Activated CD8-positive, alpha-beta T cell treated with anti-CD3 and anti-CD28 coated beads, Interleukin-2, amount 10 ng/mL, durations not matched to agents 7 days and 5 days (primary cell): ENCODE measurements around the gene SRRT. TPM values are rescaled to one million over a fixed set of nuclear protein-coding genes. Genes with fewer than 3 reads are reported as not detected.
"Not testable (repeated sequence)": the region's sequence is repeated elsewhere in the genome, so short reads cannot be mapped to it uniquely, and the experiment has no call there.

Experiments
- ATAC-seq: fragments of 150-1000 bp; cut with Tn5 transposase; one replicate; pipeline ENCODE4 v1.10.0; 2021; ENCODE audit warnings: moderate library complexity
- CTCF ChIA-PET: fragments of 350-600 bp; sonication (Branson Sonifier 250); formaldehyde crosslinking; loops from one replicate; lab custom pipeline; 2021; ENCODE audit warnings: antibody characterized with exemption; lab: Charles Lee
- POLR2A ChIA-PET: fragments of 350-600 bp; sonication (Branson Sonifier 250); formaldehyde crosslinking; loops from one replicate; lab custom pipeline; 2021; ENCODE audit warnings: antibody characterized with exemption; lab: Charles Lee
- DNase-seq: peaks from one replicate; pipeline ENCODE4 v3.0.0-alpha.2; 2020
- H3K27ac Mint-ChIP-seq: one replicate; pipeline ENCODE4 v1.8.0; 2021; ENCODE audit warnings: mild to moderate bottlenecking, mixed read lengths
- H3K27me3 Mint-ChIP-seq: one replicate; pipeline ENCODE4 v1.8.0; 2021; ENCODE audit warnings: low read depth, mixed read lengths
- H3K36me3 Mint-ChIP-seq: one replicate; pipeline ENCODE4 v1.8.0; 2021; ENCODE audit warnings: low read depth, mixed read lengths
- H3K4me1 Mint-ChIP-seq: one replicate; pipeline ENCODE4 v1.8.0; 2021; ENCODE audit warnings: low read depth, mixed read lengths
- H3K4me3 Mint-ChIP-seq: one replicate; pipeline ENCODE4 v1.8.0; 2021; ENCODE audit warnings: mild to moderate bottlenecking, mixed read lengths
- H3K9me3 Mint-ChIP-seq: one replicate; pipeline ENCODE4 v1.8.0; 2022; ENCODE audit warnings: mixed read lengths; ENCODE audit not compliant: insufficient read depth
- total RNA-seq, 2 experiments: library from RNA; stranded (reverse); gene quantifications; one replicate each; pipeline ENCODE4 v1.2.3, GENCODE V29; 2021

SRRT gene
- total RNA-seq, 2 experiments from 2014 or later = 273 to 292 TPM

DNA sequence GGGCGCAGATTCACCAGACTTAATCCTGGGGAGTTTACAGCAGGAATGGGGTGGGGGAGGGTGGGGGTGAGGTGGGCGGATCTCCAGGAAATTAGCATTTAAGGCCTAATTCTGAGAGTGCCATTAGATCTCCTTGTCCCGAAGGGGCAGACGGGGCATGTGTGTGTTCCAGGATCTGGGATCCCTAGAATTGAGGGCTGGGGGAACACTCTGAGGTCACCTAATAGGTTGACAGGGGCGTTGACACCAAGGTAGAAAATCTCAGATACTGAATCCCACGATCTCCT lies 38.1 kb upstream of the SRRT start:
- Mint-ChIP-seq H3K4me3 (peak overlapping the region; percentile 70), H3K27ac (no peak overlapping the region), H3K4me1 (peaks cover 16% of the 10 kb centered on the region), H3K36me3 (no peaks in the 10 kb centered on the region), H3K27me3 (peaks cover under 1% of the 10 kb centered on the region), H3K9me3 (no peaks in the 10 kb centered on the region)
- ChIA-PET POLR2A (no interaction called here), CTCF (interaction anchor here (1.2 to 1.5 kb wide), 2 partner anchors 38 to 132 kb away, joined by 3 to 5 read pairs; no protein-coding TSS in a partner anchor)
- DNase-seq = no peak
- ATAC-seq = no peak

DNA sequence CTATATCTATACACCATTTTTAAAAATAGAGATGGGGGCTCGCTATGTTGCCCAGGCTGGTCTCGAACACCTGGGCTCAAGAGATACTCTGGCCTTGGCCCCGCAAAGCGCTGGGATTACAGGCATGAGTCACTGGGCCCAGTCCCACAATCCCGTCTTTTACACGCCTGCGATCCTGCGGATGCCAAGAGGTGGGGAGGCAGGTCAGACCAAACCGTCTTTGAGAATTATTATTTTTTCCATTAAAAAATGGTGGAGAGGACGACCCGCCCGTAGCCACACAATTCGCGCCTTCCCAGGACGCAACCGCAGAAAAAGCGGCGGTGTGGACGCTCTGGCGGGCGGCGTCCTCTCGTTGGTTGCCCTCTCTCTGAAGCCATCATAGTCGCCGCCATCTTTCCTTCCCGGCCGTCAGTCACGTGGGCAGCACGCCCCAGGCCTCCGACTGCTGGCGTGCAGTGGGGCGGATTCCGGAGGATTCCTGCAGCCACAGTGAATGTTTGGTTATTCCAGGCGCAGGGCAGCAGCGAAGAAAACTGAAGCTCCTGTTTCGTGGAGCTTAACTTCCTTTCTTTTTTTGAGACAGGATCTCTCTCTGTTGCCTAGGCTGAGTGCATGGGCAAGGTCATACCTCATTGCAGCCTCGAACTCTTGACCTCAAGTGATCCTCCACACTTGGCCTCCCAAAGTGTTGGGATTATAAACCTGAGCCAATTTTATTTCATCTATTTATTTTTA lies 37.6 kb upstream of the SRRT start:
- Mint-ChIP-seq H3K4me3 (peak overlapping the region; percentile 70), H3K27ac (peak overlapping the region; percentile 70), H3K9me3 (no peaks in the 10 kb centered on the region), H3K27me3 (peaks cover 3% of the 10 kb centered on the region), H3K36me3 (no peaks in the 10 kb centered on the region), H3K4me1 (peaks cover 16% of the 10 kb centered on the region)
- DNase-seq (peak; percentile 73), ATAC-seq (peak; percentile 92)
- CTCF ChIA-PET = interaction anchor here (1.0 to 1.5 kb wide), 2 partner anchors 15 to 132 kb away, joined by 3 to 5 read pairs; partner anchors contain the start of gene SLC12A9
- POLR2A ChIA-PET = no interaction called here

DNA sequence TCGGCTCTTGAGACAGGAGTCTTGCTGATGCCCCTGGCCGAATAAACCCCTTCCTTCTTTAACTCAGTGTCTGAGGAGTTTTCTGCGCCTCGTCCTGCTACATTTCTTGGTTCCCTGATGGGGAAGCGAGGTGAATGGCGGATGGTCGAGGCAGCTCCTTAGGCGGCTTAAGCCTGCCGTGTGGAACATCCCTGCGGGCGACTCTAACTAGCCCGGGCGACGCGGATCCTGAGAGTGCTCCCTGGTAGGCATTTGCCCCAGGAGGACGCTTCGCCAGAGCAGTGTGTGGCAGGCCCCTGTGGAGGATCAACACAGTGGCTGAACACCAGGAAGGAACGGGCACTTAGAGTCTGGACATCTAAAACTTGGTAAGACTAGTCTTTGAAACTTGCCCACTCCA lies 35.5 kb upstream of the SRRT start:
- peaks cover 16% of the 10 kb centered on the region for H3K4me1 Mint-ChIP-seq
- H3K27ac Mint-ChIP-seq = no peak overlapping the region
- H3K9me3 Mint-ChIP-seq = no peaks in the 10 kb centered on the region
- no peak for ATAC-seq
- peaks cover 3% of the 10 kb centered on the region for H3K27me3 Mint-ChIP-seq
- ChIA-PET CTCF (no interaction called here), POLR2A (no interaction called here)
- DNase-seq = no peak
- no peaks in the 10 kb centered on the region for H3K36me3 Mint-ChIP-seq
- no peak overlapping the region for H3K4me3 Mint-ChIP-seq

DNA sequence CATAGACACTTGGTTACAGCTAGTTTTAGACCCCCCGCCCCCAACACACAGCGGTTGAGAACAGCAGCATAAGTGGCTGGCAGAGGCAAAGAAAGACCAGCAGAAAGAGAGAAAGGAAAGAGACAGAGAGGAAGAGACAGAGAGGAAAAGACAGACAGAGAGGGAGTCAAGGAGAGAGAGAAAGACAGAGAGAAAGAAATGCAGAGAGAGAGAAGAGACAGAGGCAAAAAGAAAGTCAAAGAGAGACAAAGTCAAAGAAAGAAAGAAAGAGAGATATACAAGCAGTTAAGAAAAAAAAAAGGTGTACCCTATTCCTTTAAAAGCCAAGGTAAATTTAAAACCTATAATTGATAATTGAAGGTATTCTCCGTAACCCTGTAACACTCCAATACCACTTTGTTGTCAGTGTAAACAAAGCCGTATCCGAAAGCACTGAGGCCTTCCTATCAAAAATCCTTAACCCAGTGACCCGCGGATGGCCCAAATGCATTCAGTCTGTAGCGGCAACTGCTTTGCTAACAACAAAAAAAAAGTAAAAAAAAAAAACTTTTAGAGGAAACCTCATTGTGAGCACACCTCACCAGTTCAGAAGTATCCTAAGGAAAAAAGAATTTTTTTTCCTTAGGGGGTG lies 34.3 kb upstream of the SRRT start:
- ATAC-seq (no peak), DNase-seq (no peak)
- H3K27me3 Mint-ChIP-seq = peaks cover 3% of the 10 kb centered on the region
- H3K4me1 Mint-ChIP-seq = peaks cover 15% of the 10 kb centered on the region
- H3K27ac Mint-ChIP-seq = no peak overlapping the region
- ChIA-PET CTCF (interaction anchor here (0.6 kb wide), 1 partner anchor 43 kb away, joined by 3 read pairs; no protein-coding TSS in a partner anchor), POLR2A (no interaction called here)
- H3K4me3 Mint-ChIP-seq = no peak overlapping the region
- H3K9me3 Mint-ChIP-seq = no peaks in the 10 kb centered on the region
- no peaks in the 10 kb centered on the region for H3K36me3 Mint-ChIP-seq

DNA sequence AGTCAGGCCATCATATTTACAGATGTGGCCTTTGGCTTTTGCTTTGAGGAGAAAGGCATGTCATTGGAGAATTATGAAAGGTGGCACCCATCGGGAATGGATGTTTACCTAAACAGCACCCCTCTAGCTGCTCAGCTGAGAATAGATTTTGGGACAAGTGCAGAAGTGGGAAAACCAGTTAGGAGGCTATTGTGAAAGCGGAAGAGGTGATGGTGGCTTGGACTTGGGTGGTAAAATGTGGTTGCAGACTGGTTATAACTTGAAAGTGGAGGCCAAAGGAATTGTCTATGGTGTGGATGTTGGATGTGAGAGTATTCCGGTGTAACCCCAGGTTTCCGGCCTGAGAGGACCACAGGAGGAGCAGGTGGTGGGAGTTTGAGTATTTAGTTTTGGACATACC lies 27.5 kb upstream of the SRRT start:
- H3K4me1 Mint-ChIP-seq = peaks cover 6% of the 10 kb centered on the region
- no peaks in the 10 kb centered on the region for H3K27me3 Mint-ChIP-seq
- POLR2A ChIA-PET = no interaction called here
- no peaks in the 10 kb centered on the region for H3K36me3 Mint-ChIP-seq
- DNase-seq = no peak
- CTCF ChIA-PET = no interaction called here
- no peak for ATAC-seq
- no peak overlapping the region for H3K4me3 Mint-ChIP-seq
- no peak overlapping the region for H3K27ac Mint-ChIP-seq
- no peaks in the 10 kb centered on the region for H3K9me3 Mint-ChIP-seq

DNA sequence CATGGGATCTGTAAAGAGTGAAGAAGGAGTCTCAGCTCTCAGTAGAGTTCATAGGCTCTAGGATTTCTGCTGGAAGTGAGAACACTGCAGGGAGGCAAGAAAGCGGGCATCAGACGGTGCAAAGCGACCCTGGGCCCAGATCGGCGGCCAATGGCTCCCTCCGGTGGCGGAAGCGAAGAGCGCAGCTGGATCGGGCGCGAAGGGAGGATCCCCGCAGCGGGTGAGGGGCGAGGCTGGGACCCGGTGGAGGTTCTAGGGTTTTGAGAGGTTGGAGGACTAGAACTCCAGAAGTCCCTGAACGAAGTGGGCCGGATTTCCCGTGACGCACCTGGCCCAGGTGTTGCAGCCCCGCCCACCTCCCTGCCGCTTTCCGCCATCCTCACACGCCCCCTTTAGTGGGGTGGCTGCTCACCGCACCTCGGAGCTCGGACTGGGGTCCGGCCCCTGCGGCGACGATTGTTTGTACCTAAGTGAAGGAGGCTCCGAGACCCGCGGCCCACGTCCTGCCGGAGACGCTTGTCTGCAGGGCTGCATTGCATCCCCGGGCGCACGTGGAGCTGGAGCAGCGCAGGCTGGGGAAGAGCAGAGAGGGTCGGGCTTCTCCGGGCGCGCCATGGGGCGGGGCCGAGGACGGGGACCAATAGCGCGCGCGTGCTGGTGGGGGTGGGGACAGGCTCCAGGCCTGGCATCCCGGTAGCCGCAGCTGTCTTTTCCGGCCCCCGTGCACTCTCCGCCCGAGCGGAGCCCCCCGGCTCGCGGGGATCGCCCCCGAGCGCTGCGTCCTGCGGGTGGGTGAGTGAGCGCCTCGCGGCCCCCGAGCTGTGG lies 22.6 kb upstream of the SRRT start, which contains the start of gene SLC12A9:
Gene SLC12A9, plus strand, starts transcription at position 666 of the 825 bp plus-strand sequence. CDS start 1,485 bp downstream, outside the sequence.
- ChIA-PET CTCF (interaction anchor here (0.6 to 8.9 kb wide), 47 partner anchors 9 to 422 kb away, joined by 3 to 223 read pairs (median 4); partner anchors contain the start of genes EPHB4, MOSPD3, POP7 and SRRT), POLR2A (interaction anchor here (0.7 to 2.6 kb wide), 5 partner anchors 23 to 423 kb away, joined by 3 to 22 read pairs (median 4); partner anchors contain the start of genes MEPCE, POP7 and SRRT)
- Mint-ChIP-seq H3K27ac (peak within 1 kb of the TSS; percentile 80), H3K4me1 (peaks cover 23% of the 10 kb centered on the region), H3K36me3 (peaks cover 9% of the 10 kb centered on the region), H3K27me3 (no peaks in the 10 kb centered on the region), H3K4me3 (peak within 1 kb of the TSS; percentile 89), H3K9me3 (no peaks in the 10 kb centered on the region)
- ATAC-seq (peak; percentile 99), DNase-seq (peak; percentile 91)

DNA sequence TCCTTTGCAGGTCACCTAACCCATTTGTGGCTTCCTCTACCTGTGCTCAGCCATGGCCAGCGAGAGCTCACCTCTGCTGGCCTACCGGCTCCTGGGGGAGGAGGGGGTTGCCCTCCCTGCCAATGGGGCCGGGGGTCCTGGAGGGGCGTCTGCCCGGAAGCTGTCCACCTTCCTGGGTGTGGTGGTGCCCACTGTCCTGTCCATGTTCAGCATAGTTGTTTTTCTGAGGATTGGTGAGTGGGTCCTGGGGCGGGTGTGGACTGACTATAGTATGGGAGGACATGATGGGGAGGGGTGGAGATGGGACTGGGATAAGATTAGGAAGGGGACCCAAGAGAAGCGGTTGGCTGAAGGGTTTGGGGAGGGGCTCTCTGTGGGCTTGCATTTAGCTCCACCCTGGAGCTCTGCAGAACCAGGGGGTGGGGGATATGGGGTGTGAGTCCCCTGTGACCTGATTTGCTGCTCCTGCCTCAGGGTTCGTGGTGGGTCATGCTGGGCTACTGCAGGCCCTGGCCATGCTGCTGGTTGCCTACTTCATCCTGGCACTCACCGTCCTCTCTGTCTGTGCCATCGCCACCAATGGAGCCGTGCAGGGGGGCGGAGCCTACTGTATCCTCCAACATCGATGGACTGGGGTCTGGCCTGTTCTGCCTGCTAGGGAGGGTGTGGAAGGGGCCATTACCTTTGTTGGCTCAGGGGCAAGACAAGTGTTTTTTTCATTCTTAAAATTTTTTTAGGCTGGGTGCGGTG lies 20.6 kb upstream of the SRRT start:
- POLR2A ChIA-PET = interaction anchor here (1.0 to 2.6 kb wide), 3 partner anchors 21 to 300 kb away, joined by 3 to 14 read pairs (median 5); partner anchors contain the start of genes POP7 and SRRT
- CTCF ChIA-PET = interaction anchor here (0.7 to 8.9 kb wide), 3 partner anchors 35 to 149 kb away, joined by 3 to 223 read pairs (median 87); partner anchors contain the start of genes POP7 and UFSP1
- peaks cover 23% of the 10 kb centered on the region for H3K4me1 Mint-ChIP-seq
- H3K27me3 Mint-ChIP-seq = no peaks in the 10 kb centered on the region
- peak overlapping the region; percentile 89 for H3K4me3 Mint-ChIP-seq
- ATAC-seq (no peak), DNase-seq (no peak)
- no peaks in the 10 kb centered on the region for H3K9me3 Mint-ChIP-seq
- peaks cover 9% of the 10 kb centered on the region for H3K36me3 Mint-ChIP-seq
- H3K27ac Mint-ChIP-seq = no peak overlapping the region

DNA sequence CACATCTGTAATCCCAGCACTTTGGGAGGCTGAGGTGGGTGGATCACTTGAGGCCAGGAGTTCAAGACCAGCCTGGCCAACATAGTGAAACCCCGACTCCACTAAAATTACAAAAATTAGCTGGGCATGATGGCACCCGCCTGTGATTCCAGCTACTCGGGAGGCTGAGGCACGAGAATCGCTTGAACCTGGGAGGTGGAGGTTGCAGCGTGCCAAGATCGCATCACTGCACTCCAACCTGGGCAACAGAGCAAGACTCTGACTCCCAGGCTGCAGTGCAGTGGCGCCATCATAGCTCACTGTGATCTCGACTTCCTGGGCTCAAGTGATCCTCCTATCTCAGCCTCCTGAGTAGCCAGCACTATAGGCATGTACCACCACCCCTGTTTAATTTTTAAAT lies 20.0 kb upstream of the SRRT start:
- not testable (repeated sequence) for DNase-seq, H3K9me3 Mint-ChIP-seq, H3K27ac Mint-ChIP-seq, ATAC-seq, H3K4me3 Mint-ChIP-seq, H3K27me3 Mint-ChIP-seq
- POLR2A ChIA-PET = interaction anchor here (1.7 kb wide), 1 partner anchor 20 kb away, joined by 5 read pairs; the partner anchor contains the start of gene SRRT
- CTCF ChIA-PET = interaction anchor here (8.9 kb wide), 1 partner anchor 52 kb away, joined by 223 read pairs; no protein-coding TSS in a partner anchor
- Mint-ChIP-seq H3K4me1 (peaks cover 23% of the 10 kb centered on the region), H3K36me3 (peaks cover 15% of the 10 kb centered on the region)

DNA sequence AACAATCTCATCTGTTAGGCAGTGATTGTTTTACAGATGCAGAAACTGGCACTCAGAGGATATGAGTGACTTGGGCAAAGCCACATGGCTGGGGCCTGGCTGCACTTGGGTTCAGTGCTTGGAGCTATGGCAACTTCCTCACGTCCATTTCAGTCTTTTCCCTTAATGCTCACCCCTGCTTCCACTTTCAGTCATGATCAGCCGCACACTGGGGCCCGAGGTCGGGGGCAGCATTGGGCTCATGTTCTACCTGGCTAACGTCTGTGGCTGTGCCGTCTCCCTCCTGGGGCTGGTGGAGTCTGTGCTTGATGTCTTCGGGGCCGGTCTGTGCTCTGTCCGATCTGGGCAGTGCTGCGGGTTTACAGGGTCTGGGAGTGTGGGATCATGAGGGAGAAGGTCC lies 19.4 kb upstream of the SRRT start:
- Mint-ChIP-seq H3K9me3 (no peaks in the 10 kb centered on the region), H3K4me1 (peaks cover 23% of the 10 kb centered on the region), H3K4me3 (no peak overlapping the region), H3K27me3 (no peaks in the 10 kb centered on the region), H3K36me3 (peaks cover 18% of the 10 kb centered on the region), H3K27ac (no peak overlapping the region)
- POLR2A ChIA-PET = no interaction called here
- CTCF ChIA-PET = interaction anchor here (1.0 to 8.9 kb wide), 2 partner anchors 53 to 150 kb away, joined by 4 to 223 read pairs; partner anchors contain the start of gene POP7
- DNase-seq = no peak
- ATAC-seq = no peak

DNA sequence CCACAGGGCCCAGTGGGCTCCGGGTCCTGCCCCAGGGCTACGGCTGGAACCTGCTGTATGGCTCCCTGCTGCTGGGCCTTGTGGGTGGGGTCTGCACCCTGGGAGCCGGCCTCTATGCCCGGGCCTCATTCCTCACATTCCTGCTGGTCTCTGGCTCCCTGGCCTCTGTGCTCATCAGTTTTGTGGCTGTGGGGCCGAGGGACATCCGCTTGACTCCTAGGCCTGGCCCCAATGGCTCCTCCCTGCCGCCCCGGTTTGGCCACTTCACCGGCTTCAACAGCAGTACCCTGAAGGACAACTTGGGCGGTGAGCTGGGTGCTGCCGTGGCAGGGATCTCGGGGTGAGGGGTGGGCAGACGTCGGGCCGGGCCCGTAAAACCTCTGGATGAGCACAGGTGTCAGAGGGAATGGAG lies 18.0 kb upstream of the SRRT start:
- CTCF ChIA-PET = interaction anchor here (1.8 to 8.9 kb wide), 2 partner anchors 54 to 151 kb away, joined by 4 to 223 read pairs; partner anchors contain the start of gene POP7
- H3K9me3 Mint-ChIP-seq = no peaks in the 10 kb centered on the region
- POLR2A ChIA-PET = interaction anchor here (1.0 kb wide), 1 partner anchor 18 kb away, joined by 4 read pairs; the partner anchor contains the start of gene SRRT
- H3K27me3 Mint-ChIP-seq = no peaks in the 10 kb centered on the region
- no peak for ATAC-seq
- peaks cover 23% of the 10 kb centered on the region for H3K36me3 Mint-ChIP-seq
- no peak overlapping the region for H3K4me3 Mint-ChIP-seq
- H3K4me1 Mint-ChIP-seq = peaks cover 20% of the 10 kb centered on the region
- no peak overlapping the region for H3K27ac Mint-ChIP-seq
- no peak for DNase-seq
